Activated CD4-positive, alpha-beta T cell treated with anti-CD3 and anti-CD28 coated beads, Interleukin-10, Interleukin-2, amounts not matched to agents 100 ng/mL and 50 ng/mL, durations not matched to agents 16 hours and 8 hours (primary cell): Measurements from ENCODE around the gene CEP120.
"Not testable (repeated sequence)": the region's sequence is repeated elsewhere in the genome, so short reads cannot be mapped to it uniquely, and the experiment has no call there.

Experiments used
- DNase-seq: peaks from one replicate; pipeline ENCODE4 v3.0.0-alpha.2; 2020

CEP120 gene

DNA sequence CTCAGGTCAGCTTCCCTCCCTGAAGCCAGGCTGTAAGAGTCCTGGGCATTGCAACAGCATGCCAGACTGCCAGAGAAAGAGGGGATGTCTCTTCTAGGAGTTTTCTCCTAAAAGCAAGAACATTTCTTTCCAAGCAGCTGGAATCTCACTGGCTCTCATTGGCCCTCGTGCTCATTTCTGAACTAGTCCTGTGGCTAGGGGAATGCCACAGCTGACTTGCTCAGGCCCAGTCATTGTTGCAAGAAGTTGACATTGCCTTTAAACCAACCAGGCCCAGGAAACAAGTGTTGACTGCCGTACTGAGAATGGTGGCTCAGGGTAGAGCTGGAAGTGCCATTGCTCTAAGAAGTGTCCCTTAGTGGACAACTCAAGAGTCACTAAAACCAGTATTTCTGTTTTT lies 15.0 kb upstream of the CEP120 start:
- peak; percentile 62 for DNase-seq

DNA sequence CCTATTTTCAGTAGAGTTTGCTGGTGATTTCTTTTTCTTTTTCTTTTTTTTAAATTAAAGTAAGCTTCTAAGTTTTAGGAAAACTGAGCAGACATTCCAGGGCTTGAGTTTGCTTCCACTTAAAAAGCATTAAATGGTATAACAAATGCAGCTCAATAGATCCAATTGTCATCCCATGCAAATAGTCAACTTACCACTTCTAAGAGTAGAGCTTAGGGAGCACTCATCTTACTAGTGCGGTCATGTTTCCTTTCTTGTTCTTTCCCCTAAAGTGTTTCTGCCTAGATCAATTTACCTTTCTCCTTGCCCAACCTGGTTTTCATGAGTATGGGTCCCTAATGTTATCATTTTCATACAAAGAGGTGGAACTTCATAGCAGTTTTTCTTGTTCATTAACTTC lies 13.0 kb upstream of the CEP120 start:
- DNase-seq, result no peak

DNA sequence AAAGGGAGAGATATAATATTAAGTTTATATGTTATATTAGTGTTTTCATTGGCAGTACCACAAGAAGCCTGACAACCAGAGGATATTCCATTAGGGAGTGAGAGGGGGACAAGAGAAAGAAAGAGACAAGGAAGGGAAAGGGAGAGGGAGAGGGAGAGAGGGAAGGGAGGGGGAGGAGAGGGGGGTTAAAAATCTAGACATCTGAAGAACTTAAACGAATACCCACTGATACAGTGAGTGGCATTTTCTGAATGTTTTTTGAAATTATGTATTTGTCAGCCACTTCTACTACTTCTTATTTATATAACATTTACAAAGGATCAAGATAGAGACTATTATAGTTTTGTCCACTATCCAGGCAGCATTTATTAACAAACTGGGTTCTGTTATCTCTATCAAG lies 11.6 kb upstream of the CEP120 start:
- DNase-seq, result no peak

DNA sequence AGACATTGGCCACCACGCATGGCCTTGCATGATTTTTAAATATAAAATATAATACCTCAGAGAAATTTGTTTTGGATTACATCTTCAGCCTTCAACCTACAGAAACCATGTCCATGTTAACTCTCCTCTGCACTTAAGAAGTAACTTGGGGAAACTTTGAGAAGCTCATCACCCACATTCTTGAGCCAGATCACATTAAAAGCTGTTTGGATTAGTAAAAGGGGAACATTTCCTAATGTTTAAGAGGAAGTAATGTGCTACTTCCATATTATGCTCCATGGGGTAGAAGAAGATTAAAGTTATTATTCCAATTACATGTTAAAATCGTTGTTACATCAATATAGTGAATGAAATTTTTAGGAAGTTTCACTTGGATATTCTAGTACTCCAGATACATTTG lies 10.4 kb upstream of the CEP120 start:
- DNase-seq, result no peak

DNA sequence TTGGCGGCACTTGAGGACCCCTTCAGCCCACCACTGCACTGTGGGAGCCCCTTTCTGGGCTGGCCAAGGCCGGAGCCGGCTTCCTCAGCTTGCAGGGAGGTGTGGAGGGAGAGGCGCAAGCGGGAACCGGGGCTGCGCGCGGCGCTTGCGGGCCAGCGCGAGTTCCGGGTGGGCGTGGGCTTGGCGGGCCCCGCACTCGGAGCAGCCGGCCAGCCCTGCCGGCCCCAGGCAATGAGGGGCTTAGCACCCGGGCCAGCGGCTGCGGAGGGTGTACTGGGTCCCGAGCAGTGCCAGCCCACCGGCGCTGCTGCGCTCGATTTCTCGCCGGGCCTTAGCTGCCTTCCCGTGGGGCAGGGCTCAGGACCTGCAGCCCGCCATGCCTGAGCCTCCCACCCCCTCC lies 7.2 kb upstream of the CEP120 start:
- DNase-seq, result not testable (repeated sequence)

DNA sequence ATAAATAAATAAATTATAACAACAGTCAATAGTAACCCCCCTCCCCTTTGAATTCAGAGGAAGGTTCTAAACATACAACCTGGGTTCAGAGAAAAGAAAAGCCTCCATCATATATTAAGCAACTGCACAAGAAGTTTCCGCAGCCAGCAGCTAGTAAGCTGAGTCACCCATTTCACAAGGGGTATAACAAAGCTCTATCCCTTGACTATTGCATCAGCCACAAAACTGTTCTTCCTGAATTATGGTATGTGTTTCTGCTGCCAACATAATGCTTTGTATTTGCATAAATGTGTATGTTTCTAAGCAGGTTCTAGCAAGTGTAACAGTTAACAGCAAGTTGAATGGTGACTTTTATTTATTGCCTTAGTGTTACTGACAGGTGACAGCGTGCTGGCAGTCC lies 6.8 kb upstream of the CEP120 start:
- DNase-seq, result peak; percentile 34

DNA sequence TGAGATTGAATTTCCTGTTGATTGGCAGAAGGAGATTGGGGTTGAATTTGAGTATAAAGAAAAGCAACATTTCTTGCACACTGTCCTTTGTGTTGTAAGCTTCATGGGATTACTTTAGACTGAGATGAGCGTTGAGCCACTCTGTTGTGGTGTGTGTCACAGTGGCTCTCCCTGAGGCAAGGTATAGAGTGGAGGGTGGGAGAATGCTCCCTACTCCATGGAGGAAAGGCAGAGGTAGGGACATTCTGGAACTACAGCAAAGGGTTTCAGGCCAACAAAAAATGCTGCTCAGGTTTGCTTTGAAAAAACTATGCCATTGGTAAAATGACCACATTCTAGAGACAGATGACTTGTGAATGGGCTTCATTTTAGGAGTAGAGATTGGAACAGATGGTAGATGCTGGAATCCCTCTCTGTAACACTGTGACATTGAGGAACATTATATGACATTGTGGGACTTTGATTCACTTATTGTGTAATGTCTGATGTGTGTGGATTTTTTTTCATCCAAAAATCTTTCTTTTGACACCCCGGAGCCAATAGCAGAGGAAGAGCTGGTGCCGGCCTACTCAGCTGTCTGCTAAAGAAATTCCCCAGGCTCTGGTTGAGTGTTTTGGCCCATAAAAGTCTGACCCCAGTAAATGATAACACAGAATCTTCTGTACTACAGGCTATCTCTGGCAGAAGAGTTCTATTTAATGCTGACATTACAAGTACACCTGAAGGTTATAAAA lies 6.2 kb upstream of the CEP120 start:
- DNase-seq, result no peak

DNA sequence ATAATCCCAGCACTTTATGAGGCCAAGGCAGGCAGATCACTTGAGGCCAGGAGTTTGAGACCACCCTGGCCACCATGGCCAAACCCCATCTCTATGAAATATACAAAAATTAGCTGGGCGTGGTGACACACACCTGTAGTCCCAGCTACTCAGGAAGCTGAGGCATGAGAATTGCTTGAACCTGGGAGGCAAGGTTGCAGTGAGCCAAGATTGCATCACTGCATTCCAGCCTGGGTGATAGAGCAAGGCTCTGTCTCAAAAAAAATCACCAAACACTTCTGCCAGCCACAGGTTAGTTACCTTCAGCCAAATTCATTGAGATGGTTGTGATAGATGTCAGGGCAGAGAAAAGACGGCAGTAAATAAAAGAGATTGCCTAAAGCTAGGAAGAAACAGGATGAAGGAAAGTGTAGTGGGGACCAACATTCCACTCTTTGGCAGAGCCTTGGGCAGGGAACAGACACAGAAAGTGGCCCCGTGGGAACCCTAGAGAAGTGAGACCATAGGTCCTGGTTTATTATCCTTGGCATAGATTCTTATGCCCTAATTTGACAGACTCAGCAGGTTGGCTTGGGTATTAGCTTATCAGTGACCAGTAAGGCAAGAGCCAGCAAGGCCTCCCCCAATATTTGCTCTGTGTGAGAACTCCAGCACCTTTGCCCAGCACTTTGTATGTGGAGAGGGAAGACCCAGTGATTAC lies 5.5 kb upstream of the CEP120 start:
- no peak for DNase-seq

DNA sequence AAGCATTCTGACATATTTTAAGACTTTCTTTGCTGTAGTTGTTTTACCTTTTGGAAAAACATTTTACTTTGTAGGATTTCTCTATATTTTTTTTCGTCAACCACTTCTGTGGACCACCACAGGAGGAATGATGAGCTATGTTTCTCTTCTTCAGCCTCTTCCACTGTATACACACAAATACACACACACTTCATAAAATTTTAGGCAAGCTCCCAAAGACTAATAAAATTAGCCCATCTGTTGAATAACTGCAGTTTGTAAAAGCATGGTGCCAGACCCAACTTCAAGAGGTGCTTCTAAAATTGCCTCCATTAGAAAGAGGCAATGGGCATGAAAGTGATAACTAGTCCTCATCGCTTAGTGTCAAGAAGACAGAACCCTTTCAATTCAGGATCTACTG lies 4.1 kb upstream of the CEP120 start:
- DNase-seq, result no peak

DNA sequence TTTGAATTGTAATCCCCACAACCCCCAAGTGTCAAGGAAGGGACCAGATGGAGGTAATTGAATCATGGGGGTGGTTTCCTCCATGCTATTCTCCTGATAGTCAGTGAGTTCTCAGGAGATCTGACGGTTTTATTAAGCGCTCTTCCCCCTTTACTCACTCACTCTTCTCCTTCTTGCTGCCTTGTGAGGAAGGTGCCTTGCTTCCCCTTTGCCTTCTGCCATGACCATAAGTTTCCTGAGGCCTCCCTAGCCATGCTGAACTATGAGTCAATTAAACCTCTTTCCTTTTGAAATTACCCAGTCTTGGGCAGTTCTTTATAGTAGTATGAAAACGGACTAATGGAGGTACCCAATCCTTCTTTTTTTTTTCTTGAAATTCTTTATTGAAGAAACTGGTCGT lies 2.2 kb upstream of the CEP120 start:
- DNase-seq, result no peak

DNA sequence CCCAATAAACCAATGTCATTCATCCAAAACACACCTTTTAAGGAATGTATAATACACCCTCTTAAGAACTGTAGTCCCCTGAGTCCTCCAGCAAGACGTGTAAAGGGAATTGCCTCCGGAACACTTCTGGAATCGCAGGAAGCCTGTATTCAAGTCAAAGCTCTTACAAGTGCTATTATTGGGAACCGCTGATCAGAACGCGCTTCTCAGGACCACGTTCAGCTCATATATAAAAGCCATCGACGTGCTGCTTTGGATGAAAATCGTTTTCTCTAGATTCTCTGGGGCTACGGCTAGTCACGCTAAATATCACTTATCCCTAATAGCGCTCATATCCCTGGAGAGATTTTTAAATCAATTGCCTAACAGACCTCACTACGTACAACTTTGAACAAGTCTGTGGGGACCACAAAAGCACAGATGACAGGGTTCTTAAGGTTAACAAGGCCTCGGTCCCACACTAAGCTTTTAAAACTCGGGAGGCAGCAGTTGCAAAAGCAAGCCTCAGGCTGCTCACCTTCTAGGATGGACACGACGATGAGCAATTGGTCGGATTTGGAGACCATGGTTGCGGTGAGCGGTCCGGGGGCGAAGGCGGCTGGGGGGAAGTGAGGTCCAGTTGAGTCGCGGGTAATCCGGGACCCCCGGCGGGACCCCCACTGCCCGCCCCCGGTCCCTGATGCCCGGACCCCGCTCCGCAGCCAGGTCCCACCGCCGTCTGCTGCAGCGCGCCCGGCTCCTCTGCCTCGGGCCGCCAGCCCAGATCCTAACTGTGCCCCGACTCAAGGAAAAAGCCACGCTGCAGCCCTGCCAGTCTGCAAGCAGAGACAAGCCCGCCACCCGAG lies 548 bp downstream of the CEP120 start:
- peak; percentile 31 for DNase-seq

DNA sequence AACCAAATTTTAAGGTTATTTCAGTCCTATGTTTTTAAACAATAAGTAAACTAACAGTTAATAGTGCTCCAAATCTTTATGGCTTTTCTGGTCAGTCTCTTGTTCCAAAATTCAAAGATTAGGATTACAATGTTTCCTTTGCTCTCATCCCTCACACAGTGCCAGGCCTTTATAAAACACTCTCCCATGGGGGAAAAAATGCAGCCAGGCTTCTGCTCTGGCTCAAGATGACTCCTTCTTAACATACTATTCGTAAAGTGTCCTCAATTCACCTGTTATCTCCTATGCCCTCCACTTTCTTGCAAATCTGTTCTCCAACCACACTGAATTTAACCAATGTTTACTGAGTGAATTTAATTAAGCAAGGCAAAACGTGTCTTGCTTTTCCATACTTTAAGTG lies 1.4 kb downstream of the CEP120 start:
- DNase-seq, result no peak

DNA sequence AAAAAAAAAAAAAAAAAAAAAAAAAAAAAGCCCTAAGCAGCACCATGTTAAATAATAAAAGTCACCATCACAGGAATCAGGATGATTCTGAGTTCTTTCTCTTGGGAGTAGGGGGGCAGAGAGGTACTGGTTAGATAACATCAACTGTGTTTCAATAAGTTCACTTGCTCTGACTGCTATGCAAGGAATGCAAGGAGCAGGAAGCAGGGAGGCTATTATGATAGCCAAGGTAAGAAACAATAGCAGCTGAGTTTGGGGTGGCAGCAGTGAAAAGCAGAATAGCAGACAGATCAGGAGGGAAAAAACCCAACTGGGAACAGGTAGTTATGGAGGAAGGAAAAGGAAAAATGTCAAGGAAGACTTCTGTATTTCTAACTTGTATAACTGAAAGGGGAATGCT lies 8.2 kb downstream of the CEP120 start:
- DNase-seq, result no peak

DNA sequence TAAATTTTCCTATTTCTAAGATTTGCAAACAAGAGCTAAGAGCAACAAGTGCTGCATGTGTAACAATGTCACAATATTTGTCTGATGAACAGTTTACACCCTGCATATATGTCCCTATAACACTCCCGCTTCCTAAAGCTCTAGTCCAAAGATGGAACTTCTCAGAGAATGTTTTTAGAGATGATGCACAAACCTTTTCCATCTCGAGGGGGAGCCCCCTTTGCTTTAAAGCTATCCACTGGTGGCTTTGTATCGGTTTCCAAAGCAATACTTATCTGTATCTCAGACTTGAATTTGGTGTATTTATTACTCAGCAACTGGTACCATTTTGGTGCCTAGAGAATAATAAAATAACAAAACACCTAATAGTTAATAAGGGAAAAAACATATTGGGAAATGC lies 11.0 kb downstream of the CEP120 start:
- no peak for DNase-seq

DNA sequence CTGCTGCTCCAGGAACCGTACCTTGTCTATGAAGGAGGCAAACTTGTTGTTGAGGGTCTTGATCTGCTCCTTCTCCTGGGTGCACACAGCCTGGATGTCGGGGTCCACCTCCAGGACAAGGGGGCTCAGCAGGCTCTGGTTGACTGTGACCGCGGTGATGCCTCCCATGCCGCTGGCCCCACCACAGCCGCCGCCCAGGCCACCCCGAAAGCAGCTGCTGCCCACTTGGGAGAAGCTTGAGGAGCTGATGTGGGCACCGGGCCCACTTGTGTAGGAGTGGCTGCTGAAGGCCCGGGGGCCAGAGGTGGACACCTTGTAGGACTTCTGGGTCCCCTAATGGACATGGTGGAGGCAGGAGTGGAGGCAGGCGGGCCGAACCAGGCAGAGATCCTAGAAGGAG lies 21.2 kb downstream of the CEP120 start:
- not testable (repeated sequence) for DNase-seq

DNA sequence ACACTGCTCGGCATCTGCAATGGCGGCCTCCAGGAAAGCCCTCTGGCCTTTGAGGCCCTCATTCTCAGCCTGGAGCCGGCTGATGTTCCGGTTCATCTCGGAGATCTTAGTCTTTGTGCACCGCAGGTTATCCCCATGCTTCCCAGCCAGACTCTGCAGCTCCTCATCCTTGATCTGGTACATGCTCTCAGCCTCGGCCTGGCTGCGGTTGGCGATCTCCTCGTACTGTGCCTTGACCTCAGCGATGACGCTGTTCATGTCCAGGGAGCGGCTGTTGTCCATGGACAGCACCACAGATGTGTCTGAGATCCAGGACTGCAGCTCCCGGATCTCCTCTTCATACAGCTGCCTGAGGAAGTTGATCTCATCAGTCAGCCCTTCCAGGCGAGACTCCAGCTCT lies 21.9 kb downstream of the CEP120 start:
- no peak for DNase-seq

DNA sequence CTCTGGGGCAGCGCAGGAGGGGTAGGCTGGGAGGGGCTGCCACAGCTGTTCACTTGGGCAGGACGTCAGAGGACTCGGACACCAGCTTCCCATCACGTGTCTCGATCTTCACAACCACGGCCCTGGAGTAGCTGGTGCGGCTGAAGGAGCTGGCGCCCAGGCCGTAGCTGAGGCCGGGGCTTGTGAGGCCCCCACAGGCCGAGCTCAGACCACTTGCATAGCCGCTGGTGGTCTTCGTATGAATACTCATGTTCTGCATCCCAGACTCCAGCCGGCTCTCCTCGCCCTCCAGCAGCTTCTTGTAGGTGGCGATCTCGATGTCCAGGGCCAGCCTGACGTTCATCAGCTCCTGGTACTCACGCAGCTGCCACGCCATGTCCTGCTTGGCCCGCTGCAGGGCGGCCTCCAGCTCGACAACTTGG lies 22.3 kb downstream of the CEP120 start:
- DNase-seq, result not testable (repeated sequence)

DNA sequence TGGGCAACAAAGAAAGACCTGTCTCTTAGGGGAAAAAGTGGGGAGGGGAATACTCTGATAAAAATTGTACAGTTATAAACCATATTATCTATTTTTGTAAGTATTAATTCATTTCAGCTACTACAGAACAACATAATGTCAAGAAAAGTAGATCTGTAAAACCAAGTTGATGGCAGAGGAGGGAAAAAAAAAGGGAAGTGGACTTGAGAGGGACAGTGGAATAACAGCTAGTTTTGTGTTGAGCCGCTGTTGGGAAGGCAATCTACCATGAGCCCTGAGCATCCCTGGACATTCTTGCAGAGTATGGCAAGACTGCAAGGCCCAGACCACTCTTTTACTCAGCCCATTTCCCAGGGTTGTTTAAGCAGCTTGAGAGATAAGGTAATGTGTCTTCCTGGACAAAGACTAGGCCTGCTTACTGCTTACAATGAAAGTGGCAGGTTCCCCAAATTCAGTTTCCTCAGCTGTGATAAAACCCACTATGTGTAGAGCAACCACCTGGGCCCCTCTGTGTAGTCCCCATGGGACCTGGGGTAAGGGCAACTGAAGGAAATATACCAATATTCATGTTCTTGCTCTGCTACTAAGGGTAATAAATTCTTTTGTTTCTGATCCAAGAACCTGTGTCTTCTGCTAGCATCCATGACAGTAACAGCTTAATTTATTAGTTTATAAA lies 25.0 kb downstream of the CEP120 start:
- no peak for DNase-seq

DNA sequence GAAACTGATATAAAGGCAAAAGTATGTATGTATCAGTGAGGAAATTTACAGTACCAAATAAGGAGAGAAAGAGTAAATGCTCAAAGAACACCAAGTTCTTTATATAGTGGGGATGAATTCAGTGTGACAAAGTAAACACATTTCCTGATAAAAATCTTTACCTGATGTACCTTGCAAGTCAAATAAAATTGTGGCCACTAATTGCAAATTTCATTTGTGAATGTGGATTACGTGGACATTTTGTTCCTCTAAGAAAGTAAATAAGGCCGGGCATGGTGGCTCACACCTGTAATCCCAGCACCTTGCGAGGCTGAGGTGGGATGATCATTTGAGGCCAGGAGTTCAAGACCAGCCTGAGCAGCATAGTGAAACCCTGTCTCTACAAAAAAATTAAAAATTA lies 25.7 kb downstream of the CEP120 start:
- DNase-seq, result no peak

DNA sequence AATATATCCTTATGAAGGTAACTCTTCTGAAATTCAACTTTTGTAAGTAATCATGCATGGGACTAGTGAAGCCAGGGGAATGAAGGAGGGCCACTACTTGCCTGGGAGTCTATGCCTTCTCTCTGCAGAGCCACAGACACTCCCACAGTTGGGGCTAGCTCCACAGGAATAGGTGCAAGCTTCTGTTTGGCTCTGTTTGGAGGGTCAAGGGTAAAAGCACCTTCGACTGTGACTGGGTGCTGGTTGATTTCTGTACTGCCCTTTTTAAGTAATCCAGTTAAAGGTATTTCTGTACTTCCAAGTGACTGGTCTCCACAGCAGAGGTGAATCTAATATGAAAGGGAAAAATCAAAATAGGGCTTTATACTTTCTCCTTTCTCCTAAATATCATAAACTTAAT lies 32.2 kb downstream of the CEP120 start:
- DNase-seq, result no peak

DNA sequence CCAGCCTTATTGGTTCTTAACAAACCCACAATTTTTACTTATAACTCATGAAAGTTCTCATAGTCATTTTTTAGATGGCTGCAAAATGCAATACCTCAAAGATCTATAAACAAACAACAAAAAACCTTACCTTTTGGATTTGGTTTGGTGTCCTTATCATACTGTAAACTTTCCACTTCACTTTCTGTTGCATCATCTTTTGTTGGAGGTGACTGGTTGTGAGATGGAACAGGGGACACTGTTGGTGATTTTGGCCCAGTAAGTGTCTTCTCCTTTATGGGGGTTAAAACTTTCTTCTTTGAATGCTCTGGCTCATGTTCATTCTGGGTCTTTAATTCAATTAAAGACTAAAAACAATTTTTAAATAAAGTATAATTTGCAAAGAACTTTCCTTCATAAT lies 33.4 kb downstream of the CEP120 start:
- DNase-seq, result no peak

DNA sequence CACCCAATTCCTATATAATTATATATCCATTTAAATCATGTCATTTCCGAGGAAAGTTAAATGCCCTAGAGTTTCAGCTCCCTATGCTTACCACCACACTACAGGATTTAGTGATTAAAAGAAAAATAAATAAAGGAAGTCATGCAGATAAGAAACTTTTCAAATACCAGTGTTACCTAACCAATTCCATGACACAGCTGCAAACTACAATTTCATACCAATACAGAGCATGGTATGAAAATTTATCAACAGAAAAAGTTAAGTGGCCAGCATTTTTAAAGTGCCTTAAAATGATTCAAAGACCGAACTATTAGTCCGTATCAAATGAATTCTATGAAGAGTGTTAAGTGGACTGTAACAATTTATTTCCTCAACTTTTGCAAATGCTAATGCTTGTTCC lies 35.9 kb downstream of the CEP120 start:
- DNase-seq, result no peak

DNA sequence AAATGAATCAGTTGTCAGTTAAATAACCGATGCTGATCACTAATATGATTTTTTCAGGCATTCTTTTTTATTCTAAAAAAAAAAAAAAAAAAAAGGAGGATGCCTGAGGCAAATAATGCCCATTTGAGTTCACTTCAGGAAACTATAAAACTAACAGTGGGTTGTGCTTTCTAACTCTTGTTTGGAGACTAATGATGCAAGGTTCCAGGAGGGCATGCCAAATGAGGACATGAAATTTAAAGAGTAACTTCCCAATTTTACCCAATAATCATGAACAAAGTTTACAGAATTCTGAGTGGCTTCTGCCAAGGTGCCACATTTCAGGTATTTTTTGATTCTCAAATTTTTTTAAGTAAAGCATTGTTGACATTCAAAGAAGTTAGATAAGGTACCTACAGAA lies 41.0 kb downstream of the CEP120 start:
- DNase-seq, result no peak
